Central memory CD4-positive, alpha-beta T cell (primary cell): Measurements from ENCODE around the gene CDK11B.
"Not testable (repeated sequence)": the region's sequence is repeated elsewhere in the genome, so short reads cannot be mapped to it uniquely, and the experiment has no call there.

Source experiments
- DNase-seq: peaks from one replicate; pipeline ENCODE4 v3.0.0; 2022

CDK11B gene

DNA sequence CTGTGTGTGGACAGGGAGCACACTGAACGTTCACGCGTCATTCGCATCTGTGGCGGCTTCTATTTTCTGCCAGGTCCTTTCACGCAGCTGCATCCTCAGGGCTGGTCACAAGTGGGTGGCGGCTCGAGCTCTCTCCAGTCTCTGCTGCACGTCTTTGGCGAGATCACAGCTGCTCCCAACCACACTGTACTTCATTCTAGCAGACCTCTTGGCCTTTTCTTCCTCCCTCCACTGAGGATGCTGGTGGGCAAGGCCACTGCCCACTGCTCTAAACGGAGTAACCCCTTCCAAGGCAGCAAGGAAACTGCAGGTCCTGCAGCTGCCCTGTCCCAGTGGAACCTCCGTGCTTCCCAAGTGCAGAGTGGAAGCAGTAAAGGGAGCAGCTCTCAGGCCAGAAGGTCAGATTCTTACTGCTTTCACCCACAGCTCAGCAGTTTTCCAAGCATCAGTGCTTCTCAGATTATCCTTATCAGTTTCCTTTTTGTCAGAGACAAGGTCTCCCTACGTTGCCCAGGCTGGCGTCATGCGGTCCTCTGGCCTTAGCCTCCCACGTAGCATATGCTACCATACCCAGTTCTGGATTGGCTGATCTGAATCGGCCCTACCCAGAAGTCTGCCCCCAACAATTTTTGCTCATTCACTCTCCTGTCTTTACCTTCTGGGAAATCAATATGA is 11.1 kb downstream of the CDK11B start:
- DNase-seq: not testable (repeated sequence)

DNA sequence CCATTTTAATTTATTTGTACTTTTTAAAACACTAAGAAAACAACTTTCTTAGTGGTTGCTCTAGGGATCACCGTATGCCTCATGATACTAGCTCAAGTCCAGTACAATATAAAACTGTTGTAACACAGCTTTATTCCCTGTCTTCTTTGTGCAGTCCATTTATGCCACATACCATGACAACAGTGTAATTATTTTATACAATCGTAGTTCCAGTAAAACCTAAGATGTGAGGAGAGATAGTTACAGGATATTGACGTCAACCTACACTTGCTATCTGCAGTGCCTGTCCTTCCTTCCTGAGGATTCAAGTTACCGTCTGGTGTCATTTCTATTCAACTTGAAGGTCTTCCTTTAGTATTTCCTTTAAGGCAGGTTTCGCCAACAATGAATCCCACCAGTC is 12.5 kb downstream of the CDK11B start:
- DNase-seq: not testable (repeated sequence)

DNA sequence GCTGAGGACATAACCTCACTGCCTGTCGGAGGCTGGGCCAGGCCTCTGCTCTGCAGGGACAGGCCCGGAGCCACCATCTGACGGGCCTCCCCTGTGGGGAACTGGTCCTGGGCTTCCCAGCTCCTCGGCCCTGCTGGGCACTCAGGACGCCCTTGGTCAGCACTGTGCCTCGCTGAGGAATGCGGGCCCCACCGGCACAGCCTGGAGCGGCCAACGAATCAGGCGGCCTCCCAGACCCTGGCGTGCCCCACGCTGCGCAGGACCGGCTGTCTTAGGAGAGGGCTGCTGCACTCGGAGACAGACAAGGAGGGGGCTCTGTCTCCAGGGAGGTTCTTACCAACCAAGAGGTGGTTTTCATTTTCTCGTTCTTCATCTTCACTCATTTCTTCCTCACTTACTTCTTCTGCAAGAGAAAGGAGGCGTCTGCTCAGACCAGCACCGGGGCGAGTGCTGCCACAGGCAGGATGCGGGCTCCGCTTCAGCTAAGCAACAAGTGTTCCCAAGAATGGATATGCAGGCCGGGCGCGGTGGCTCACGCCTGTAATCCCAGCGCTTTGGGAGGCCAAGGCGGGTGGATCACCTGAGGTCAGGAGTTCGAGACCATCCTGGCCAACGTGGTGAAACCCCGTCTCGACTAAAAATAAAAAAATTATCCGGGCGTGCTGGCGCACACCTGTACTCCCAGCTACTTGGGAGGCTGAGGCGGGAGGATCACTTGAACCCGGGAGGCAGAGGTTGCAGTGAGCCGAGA is 17.9 kb downstream of the CDK11B start:
- not testable (repeated sequence) for DNase-seq

DNA sequence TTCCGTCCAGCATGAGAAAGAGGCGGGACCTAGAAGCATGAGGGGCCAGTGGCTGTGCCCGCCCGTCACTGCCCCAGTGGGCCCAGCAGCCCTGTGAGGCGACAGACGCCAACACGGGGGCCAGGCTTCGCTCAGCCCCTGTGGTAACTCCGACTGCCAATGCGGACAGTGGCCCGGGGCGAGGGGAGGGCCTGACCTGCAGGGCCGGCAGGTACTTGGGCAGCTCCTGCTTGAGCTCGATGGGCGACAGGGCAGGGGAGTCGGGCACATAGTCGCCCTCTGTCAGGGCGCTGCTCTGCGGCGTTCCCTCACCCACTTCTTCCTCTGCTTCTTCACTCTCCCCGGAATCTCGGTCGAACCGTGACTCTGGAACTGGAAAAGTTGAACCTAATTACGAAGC is 18.7 kb downstream of the CDK11B start:
- DNase-seq: not testable (repeated sequence)

DNA sequence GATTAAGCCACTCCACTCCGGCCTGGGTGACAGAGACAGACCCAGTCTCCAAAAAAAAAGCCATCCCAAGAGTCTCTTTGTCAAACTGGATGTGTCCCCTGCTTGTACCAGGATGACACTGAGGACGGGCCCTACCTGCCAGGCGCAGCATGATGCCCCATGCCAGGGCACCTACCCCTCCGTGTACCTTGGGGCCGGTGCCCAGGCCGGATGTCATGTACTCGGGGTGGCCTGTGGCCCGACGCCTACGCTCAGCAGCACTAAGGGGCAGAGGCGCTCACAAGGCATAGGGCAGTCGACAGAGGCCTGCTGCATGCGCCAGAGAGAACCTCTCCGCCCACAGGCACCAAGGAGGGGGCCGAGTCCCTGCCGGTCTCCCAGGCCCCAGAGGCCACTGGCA is 19.4 kb downstream of the CDK11B start:
- DNase-seq: not testable (repeated sequence)

DNA sequence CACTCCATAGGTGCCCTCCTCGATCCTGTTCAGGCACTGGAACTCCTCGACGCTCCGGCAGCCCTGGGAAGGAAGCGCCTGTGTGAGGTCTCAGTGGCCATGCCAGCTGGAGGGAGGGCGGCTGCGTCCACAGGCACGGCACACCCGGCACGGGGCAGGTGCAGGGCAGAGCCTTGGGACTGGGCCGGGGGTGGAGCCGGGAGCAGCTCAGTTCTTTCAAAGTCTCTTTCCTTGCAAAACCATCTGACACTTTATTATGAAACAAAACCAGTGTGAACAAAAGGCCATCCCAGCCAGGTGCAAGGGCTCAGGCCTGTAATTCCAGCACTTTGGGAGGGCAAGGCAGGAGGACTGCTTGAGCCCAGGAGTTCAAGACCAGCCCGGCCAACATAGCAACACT is 20.3 kb downstream of the CDK11B start:
- DNase-seq: not testable (repeated sequence)

DNA sequence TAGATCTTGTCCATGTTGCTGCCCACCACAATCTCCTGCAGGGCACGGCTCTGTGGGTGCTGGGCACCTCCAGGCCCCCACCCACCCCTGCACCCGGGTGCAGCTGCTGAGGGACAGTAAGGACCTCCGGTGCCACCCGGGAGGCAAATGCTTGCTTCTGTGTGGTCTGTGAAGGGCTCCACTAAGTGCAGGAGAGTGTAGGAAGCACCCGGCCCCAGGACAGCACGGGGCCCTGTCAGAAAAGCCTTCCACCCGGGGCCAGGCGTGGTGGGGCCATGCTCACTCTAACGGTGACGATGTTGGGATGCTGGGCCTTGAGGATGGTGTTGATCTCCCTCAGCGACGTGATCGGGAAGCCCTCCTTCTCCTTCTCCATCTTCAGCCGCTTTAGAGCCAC is 21.3 kb downstream of the CDK11B start:
- DNase-seq: not testable (repeated sequence)

DNA sequence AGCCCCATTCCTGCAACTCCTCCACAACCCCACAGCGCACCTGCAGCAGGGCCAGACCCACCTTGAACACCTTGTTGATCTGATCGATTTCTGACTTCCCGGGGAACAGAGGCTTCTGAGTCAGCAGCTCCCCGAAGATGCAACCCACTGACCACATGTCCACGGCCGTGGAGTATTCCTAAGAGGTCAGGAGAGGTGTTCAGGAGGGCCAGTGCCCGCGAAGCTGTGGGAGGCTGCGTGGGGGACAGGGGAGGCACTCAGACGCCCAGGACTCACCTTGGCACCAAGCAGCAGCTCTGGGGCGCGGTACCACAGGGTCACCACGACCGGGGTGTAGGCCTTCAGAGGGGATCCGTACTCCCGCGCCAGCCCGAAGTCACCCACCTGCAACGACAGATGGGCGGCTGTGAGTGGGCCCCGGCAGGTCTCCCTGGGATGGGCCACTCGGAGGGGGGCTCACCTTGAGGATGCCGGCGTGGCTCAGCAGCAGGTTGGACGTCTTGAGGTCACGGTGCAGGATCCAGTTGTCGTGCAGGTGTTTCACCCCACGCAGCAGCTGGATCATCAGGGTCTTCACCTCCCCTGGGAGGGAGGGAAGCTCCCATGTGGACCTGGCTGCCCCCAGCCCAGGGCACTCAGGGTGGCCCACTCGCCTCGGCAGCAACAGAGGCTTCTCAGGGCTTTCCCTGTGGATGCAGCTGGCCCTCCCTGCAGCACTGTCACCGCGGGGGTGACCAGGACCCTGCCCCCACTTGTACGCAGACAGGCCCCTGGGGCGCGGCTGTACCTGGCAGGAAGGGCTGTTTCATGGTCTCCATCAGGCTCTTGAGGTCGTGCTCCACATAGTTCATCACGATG is 22.0 kb downstream of the CDK11B start:
- DNase-seq: not testable (repeated sequence)

DNA sequence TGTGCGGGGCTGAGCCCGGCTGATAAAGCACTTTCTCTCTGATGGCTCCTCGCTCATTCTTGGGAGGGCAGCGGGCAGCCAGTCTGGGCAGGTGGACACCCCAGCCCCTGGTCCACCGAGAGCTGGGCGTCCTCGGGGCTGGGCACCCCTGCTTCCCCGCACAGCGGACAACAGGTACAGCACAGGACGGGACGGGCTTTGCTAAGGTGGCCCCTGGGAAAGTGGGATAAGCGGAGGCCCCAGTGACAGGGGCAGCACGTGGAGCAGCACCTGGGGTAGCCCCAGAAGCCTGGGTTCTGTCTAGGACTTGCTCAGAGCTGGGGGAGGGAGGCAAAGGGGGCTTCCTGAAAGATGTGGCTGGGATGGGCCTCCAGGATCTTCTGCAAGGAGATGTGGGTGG is 24.2 kb downstream of the CDK11B start:
- DNase-seq: not testable (repeated sequence)

DNA sequence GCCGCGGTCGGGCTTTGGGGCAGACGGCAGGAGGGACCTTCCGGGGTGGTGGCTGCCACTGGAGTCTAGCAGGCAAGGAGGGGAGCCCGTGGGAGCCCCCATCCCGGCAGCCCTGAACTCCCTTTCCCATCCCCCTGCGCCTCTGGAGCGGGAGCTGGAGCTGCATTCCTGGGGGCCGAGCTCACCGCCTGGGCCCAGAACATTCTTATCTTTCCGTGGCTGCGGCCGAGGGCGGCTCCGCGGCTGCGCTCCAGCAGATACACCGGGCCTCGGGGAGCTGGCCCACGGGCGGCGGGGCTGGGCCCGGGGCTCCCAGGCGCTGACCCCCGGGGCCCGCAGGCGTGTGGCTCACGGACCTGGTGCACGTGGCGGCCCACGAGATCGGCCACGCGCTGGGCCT is 25.4 kb downstream of the CDK11B start:
- DNase-seq: not testable (repeated sequence)

DNA sequence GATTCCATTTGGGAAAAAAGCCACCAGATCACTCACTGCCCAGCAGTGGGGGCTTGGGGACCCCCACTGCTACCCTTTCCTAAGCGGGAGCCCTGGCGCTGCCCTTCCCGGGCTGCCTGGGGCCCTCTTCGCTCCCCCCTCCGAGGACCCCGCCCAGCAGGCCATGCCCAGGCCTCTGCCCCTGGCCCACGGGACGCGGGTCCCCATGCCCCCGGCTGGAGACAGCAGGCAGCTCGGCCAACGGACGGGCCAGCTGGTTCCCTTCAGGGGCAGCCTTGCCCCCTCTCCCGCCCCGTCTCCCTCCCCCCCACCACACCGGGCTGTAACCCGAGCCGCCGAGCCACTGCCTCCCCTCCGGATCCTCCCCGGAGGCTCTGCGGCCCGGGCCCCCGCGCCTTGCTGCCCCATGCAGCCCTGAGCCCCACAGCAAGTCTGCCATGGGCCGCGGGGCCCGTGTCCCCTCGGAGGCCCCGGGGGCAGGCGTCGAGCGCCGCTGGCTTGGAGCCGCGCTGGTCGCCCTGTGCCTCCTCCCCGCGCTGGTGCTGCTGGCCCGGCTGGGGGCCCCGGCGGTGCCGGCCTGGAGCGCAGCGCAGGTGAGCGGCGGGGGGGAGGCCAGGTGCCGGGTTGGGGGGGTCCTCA is 26.9 kb downstream of the CDK11B start, which contains the start of gene MMP23B:
MMP23B (plus strand) TSS at position 392 of the 639 bp plus-strand sequence; CDS start at position 438, 46 bp downstream.
- no peak for DNase-seq

DNA sequence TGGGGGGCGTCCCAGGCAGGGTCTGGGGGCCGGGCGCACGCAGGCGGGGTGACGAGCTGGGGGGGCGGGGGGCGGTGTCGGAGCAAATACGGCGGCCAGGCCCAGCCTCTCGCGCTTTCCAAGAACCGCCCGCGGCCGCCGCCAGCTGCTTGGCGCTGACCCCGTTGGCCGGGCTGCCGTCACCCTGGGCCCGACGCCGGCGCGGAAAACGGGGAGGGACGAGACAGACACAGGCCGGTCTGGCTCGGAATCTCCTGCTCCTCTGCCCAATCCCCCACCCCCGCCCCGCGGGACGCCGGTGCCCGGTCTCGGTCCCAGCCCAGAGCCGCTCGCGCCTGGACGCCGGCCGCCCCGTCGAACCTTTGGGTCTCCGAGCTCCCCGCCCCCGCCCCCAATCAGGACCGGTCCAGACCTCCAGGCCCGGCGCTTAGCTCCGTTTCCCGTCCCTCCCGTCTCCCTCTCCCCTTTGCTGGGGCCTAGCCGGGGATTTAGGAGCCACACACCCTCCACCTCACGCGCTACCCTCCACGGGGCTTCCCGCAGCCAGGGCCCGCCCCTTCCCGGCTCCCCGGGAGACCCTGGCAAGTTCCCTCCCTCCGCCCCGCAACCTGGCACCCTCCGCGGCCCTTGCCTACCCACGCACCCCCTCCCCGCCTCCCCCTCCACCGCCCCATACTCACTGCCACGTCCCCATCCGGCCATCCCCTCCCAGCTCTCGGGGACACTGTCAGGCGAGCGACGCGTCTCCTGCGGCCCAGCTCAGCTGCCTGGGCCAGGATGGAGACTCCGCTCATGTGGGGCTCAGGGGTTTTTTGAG is 27.6 kb downstream of the CDK11B start:
- no peak for DNase-seq

DNA sequence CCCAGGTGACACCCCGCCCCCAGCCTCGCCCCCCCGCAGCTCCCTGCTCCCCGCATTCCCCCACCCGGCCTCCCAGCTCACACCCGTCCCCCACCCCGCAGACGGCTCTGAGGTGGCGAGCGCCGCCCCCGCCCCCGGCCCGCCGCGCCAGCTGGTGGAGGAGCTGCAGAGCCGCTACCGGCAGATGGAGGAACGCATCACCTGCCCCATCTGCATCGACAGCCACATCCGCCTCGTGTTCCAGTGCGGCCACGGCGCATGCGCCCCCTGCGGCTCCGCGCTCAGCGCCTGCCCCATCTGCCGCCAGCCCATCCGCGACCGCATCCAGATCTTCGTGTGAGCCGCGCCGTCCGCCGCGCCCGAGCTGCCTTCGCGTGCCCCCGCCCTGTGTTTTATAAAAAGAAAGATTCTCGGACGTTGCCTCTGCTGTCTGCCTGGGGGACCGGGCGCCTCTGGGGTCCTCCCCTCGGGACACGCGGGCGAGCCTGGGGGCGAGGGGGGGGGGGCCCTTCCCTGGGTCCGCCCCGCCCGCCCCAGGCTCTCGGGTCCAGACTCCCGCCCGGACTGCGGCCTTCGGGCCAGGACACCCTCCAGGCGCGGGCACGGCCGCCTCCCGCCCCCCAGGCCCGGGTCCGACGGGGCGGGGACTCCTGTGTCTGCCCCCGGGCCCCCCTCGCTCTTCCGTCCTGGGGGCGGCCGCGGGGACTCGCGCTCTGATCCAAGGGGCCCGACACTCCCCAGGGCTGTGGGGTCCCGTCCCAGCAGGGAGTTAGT is 28.4 kb downstream of the CDK11B start:
- peak; percentile 97 for DNase-seq

DNA sequence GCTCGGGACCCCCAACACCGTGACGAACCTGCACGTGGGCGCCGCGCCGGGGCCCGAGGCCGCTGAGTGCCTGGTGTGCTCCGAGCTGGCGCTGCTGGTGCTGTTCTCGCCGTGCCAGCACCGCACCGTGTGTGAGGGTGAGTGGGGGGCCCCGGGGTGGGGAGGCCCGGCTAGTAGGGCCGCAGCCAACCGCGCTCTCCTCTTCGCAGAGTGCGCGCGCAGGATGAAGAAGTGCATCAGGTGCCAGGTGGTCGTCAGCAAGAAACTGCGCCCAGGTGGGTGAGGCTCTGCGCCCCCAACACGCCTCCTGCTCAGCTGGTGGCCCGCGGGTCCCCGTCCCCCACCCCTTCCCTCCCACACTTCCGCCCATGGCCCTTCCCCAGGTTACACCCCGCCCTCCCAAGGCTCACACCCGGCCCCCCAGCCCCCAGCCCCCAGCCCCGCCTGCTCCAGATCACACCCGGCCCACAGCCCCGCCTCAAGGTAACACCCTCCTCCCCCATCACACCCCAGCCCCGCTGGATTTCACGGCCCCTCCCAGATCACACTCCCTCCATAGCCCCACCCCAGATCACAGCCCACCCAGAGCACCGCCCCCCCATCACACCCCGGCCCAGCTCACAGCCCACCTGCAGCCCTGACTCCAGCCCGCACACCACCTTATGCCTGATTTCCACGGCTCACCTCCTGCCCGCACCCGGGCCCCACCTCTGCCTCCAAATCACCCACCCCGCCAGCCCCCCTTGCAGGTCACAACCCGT is 29.2 kb downstream of the CDK11B start:
- peak; percentile 82 for DNase-seq

DNA sequence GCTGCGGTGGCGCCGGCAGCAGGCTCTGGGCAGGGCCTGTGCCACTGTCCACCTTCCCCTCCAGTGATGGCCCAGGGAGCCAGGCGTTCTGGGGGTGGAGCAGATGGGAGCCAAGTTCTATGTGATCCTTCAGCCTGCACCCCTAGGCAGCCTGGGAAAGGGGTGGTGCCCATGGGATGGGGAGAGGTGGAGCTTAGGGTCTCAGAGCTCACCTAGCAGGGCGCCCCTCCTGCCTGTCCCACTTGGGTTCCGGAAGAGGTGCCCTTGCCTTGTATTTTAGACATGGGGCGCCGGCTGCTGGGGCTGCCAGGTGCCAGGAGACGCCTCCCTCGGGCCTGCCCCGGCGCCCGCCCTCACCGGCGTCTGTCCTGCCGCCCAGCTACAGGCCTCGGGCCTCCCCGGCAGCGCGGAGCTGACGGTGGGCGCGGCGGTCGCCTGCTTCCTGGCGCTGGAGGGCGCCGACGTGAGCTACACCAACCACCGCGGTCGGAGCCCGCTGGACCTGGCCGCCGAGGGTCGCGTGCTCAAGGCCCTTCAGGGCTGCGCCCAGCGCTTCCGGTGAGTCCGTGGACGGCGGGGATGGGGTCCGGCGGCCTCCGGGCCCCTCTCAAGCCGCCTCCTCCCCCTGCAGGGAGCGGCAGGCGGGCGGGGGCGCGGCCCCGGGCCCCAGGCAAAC is 29.9 kb downstream of the CDK11B start:
- DNase-seq: peak; percentile 31

DNA sequence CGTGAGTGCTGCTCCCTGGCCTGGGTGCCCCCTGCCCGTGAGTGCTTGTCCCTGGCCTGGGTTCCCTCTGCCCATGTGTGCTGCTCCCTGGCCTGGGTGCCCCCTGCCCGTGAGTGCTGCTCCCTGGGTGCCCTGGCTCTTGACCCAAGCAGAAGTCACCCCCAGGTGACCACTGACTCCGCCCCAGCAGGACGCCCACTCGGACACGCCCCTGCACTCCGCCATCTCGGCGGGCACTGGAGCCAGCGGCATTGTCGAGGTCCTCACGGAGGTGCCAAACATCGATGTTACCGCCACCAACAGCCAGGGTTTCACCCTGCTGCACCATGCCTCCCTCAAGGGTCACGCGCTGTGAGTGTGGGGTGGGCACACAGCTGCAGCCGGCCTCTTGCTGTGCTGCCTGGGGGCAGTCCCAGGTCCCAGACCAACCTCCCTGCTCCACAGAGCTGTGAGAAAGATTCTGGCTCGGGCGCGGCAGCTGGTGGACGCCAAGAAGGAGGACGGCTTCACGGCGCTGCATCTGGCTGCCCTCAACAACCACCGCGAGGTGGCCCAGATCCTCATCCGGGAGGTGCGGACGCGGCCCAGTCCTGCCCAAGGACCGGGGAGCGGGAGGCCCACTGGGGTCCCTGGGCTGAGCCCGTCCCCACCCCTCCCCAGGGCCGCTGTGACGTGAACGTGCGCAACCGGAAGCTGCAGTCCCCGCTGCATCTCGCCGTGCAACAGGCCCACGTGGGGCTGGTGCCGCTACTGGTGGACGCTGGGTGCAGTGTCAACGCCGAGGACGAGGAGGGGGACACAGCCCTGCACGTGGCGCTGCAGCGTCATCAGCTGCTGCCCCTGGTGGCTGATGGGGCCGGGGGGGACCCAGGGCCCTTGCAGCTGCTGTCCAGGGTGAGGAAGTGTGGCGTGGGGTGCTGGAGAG is 30.7 kb downstream of the CDK11B start:
- DNase-seq: no peak

DNA sequence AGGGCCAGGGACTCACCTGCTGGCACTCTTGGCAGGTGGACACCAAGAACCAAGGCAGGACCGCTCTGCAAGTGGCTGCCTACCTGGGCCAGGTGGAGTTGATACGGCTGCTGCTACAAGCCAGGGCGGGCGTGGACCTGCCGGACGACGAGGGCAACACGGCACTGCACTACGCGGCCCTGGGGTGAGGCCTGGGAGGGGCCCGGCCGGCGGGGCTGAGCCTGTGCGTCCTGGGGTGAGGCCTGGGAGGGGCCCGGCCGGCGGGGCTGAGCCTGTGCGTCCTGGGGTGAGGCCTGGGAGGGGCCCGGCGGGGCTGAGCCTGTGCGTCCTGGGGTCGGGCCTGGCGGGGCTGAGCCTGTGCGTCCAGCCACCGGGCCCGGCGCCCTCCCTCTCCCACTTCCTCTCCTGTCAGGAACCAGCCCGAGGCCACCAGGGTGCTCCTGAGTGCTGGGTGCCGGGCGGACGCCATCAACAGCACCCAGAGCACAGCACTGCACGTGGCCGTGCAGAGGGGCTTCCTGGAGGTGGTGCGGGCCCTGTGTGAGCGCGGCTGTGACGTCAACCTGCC is 31.5 kb downstream of the CDK11B start:
- no peak for DNase-seq
